Adrenal gland (tissue), 5 donors: ENCODE results near the gene TMEM95.

Experiments
- CTCF ChIP-seq, 6 experiments: fragments of 450-650 bp in 4 of 6; fragments of 200-600 bp in 2 of 6; sonication (generic) in 1 of 6; IDR thresholded peaks; 1 replicate in 5 of 6; 2 replicates in 1 of 6; pipeline versions ENCODE4 v1.5.1 to v1.8.0; 2016 to 2021; ENCODE audit warnings: antibody characterized with exemption in 6 of 6, mild to moderate bottlenecking in 2 of 6, moderate library complexity in 1 of 6
- POLR2A ChIP-seq, 2 donors: fragments of 450-650 bp; IDR thresholded peaks; one replicate each; pipeline ENCODE4 v1.6.1; 2017; ENCODE audit warnings: antibody characterized with exemption in 2 of 2, mild to moderate bottlenecking in 2 of 2, moderate library complexity in 1 of 2
- donor health status: DM: no; HTN: no; CAD: no.

- TF ChIP-seq CTCF (IDR thresholded peaks at IDR 0.05) (no peak), POLR2A (IDR thresholded peaks at IDR 0.05) (no peak)
These were observed 27.9 kb downstream of the TMEM95 start for GRCh38 chr17:7382901-7383300.
